ENCODE data around the gene USP48.

DNA sequence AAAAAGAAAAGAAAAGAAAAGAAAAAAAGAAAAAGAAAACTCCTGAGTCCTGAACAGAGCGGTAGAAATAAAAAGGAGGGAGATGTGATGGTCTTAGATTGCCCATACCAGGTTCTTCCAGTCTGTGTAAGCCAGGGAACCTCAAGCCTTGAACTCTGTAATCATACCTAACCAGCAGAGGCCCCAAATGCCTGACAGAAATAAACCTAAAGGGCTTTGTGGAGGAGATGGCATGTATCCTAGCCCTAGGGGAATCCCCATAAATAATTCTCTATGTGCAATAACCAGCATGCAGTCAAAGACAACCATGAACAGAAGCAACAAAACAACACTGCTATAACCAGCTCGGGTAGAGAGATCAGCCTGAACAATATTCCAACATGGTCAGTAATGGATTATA is 40.4 kb downstream of the USP48 start:
- TF ChIP-seq, protein P1, sequence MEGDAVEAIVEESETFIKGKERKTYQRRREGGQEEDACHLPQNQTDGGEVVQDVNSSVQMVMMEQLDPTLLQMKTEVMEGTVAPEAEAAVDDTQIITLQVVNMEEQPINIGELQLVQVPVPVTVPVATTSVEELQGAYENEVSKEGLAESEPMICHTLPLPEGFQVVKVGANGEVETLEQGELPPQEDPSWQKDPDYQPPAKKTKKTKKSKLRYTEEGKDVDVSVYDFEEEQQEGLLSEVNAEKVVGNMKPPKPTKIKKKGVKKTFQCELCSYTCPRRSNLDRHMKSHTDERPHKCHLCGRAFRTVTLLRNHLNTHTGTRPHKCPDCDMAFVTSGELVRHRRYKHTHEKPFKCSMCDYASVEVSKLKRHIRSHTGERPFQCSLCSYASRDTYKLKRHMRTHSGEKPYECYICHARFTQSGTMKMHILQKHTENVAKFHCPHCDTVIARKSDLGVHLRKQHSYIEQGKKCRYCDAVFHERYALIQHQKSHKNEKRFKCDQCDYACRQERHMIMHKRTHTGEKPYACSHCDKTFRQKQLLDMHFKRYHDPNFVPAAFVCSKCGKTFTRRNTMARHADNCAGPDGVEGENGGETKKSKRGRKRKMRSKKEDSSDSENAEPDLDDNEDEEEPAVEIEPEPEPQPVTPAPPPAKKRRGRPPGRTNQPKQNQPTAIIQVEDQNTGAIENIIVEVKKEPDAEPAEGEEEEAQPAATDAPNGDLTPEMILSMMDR (IDR thresholded peaks at IDR 0.05; ENCODE audit: control extremely low read depth in 1 of 3, insufficient read depth in 1 of 3, low read depth in 1 of 3, low read length in 3 of 3): no peak
- TF ChIP-seq, protein P2, sequence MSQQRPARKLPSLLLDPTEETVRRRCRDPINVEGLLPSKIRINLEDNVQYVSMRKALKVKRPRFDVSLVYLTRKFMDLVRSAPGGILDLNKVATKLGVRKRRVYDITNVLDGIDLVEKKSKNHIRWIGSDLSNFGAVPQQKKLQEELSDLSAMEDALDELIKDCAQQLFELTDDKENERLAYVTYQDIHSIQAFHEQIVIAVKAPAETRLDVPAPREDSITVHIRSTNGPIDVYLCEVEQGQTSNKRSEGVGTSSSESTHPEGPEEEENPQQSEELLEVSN (IDR thresholded peaks at IDR 0.05): no peak
- TF ChIP-seq, protein P3, sequence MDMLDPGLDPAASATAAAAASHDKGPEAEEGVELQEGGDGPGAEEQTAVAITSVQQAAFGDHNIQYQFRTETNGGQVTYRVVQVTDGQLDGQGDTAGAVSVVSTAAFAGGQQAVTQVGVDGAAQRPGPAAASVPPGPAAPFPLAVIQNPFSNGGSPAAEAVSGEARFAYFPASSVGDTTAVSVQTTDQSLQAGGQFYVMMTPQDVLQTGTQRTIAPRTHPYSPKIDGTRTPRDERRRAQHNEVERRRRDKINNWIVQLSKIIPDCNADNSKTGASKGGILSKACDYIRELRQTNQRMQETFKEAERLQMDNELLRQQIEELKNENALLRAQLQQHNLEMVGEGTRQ (IDR thresholded peaks at IDR 0.05; ENCODE audit: low read length): no peak
- TF ChIP-seq SIN3A (conservative IDR thresholded peaks at IDR 0.05 in 1 of 2, IDR thresholded peaks at IDR 0.05 in 1 of 2; ENCODE audit: low read depth in 1 of 2, low read length in 2 of 2): no peak
- TF ChIP-seq SP1 (IDR thresholded peaks at IDR 0.05; ENCODE audit: low read depth, low read length): no peak
- no peak for TF ChIP-seq POLR2A (IDR thresholded peaks at IDR 0.05; ENCODE audit: control extremely low read depth in 1 of 2, low read depth in 2 of 2, low read length in 2 of 2)
- TF ChIP-seq JUND (IDR thresholded peaks at IDR 0.05; ENCODE audit: low read length): no peak
- no peak for TF ChIP-seq CHD2 (IDR thresholded peaks at IDR 0.05; ENCODE audit: low read length)
